ENCODE data around the gene PKNOX2.

The PKNOX2 gene

DNA sequence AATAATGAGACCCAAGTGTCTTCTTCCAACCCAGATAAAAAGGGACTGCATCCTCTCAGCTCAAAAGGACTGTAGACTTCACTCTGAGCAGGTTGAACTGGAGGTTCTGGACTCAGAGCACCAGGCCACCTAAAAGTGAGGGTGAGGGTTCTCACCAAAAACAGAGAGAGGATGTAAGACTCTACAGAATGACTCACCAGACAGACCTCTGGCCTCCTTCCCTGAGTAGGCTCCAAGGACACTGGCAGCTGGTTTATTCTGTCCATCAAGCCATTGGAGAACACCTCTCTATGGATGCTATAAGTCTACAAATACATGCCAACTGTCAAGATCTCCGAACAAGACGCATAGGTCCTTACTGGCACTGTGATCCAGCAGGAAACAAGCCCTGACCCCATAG, 304.3 kb downstream of the PKNOX2 start:
- H3K27ac ChIP-seq, result no peak overlapping the region
- H2AFZ ChIP-seq (ENCODE audit: low read depth), result no peak overlapping the region
- no peak overlapping the region for H3K9ac ChIP-seq
- H3K4me3 ChIP-seq (IDR thresholded peaks at IDR 0.05; ENCODE audit: insufficient read depth, low read depth, low read length), result no peak overlapping the region
- no peak for TF ChIP-seq CTCF (conservative IDR thresholded peaks at IDR 0.05; ENCODE audit: low read depth, low read length)
- H3K36me3 ChIP-seq (ENCODE audit: insufficient read depth), result no peaks in the 10 kb centered on the region
- no peak overlapping the region for H3K4me2 ChIP-seq
- no peaks in the 10 kb centered on the region for H4K20me1 ChIP-seq (ENCODE audit: insufficient read depth)
- no peaks in the 10 kb centered on the region for H3K27me3 ChIP-seq (ENCODE audit: insufficient read depth, low read depth)
- no peaks in the 10 kb centered on the region for H3K4me1 ChIP-seq (ENCODE audit: low read depth, poor library complexity, severe bottlenecking)
- H3K79me2 ChIP-seq (ENCODE audit: insufficient read depth, low read depth), result no peaks in the 10 kb centered on the region

- no peak overlapping the region for H3K4me2 ChIP-seq
- H3K9ac ChIP-seq, result no peak overlapping the region
- no peak overlapping the region for H3K27ac ChIP-seq
- no peaks in the 10 kb centered on the region for H3K36me3 ChIP-seq (ENCODE audit: insufficient read depth)
- no peaks in the 10 kb centered on the region for H3K79me2 ChIP-seq (ENCODE audit: insufficient read depth, low read depth)
- H3K4me3 ChIP-seq (IDR thresholded peaks at IDR 0.05; ENCODE audit: insufficient read depth, low read depth, low read length), result no peak overlapping the region
- no peak for TF ChIP-seq CTCF (conservative IDR thresholded peaks at IDR 0.05; ENCODE audit: low read depth, low read length)
- H2AFZ ChIP-seq (ENCODE audit: low read depth), result no peak overlapping the region
- no peaks in the 10 kb centered on the region for H4K20me1 ChIP-seq (ENCODE audit: insufficient read depth)
- H3K27me3 ChIP-seq (ENCODE audit: insufficient read depth, low read depth), result no peaks in the 10 kb centered on the region
- H3K4me1 ChIP-seq (ENCODE audit: low read depth, poor library complexity, severe bottlenecking), result no peaks in the 10 kb centered on the region
These were observed 305.8 kb downstream of the PKNOX2 start for GRCh38 chr11:125470355-125470754.

DNA sequence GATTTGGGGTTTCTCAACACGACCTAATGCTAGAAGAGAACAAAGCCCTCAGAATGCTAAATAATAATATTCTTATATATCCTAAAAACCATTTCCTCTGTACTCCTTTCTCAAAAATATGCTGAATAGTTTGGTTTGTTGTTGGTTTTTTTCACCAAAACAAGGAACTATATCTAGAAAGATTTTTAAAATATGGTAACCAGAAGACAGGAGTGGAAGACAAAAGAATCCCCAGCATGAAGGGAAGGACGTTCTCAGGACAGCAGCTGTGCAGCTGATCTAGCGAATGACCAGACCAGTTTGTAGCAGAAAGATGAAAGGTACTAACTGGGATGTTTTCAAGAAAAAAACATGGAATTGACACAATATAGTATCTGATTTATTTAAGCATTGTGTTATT, 312.2 kb downstream of the PKNOX2 start:
- no peak for TF ChIP-seq CTCF (conservative IDR thresholded peaks at IDR 0.05; ENCODE audit: low read depth, low read length)
- H2AFZ ChIP-seq (ENCODE audit: low read depth), result no peak overlapping the region

GRCh38 chr11:125479137-125479536, 314.6 kb downstream of the PKNOX2 start:
- no peak overlapping the region for H3K4me3 ChIP-seq (IDR thresholded peaks at IDR 0.05; ENCODE audit: insufficient read depth, low read depth, low read length)
- H3K36me3 ChIP-seq (ENCODE audit: insufficient read depth), result no peaks in the 10 kb centered on the region
- no peaks in the 10 kb centered on the region for H3K79me2 ChIP-seq (ENCODE audit: insufficient read depth, low read depth)
- no peak overlapping the region for H2AFZ ChIP-seq (ENCODE audit: low read depth)
- no peak overlapping the region for H3K9ac ChIP-seq
- no peaks in the 10 kb centered on the region for H4K20me1 ChIP-seq (ENCODE audit: insufficient read depth)
- no peaks in the 10 kb centered on the region for H3K4me1 ChIP-seq (ENCODE audit: low read depth, poor library complexity, severe bottlenecking)
- no peak overlapping the region for H3K27ac ChIP-seq
- no peak for TF ChIP-seq CTCF (conservative IDR thresholded peaks at IDR 0.05; ENCODE audit: low read depth, low read length)
- no peaks in the 10 kb centered on the region for H3K27me3 ChIP-seq (ENCODE audit: insufficient read depth, low read depth)
- no peak overlapping the region for H3K4me2 ChIP-seq

More for the DNA sequence above, 312.2 kb downstream of the PKNOX2 start:
- H3K4me3 ChIP-seq (IDR thresholded peaks at IDR 0.05; ENCODE audit: insufficient read depth, low read depth, low read length), result no peak overlapping the region
- H3K27ac ChIP-seq, result no peak overlapping the region
- no peak overlapping the region for H3K9ac ChIP-seq
- no peak overlapping the region for H3K4me2 ChIP-seq
- H4K20me1 ChIP-seq (ENCODE audit: insufficient read depth), result no peaks in the 10 kb centered on the region
- no peaks in the 10 kb centered on the region for H3K27me3 ChIP-seq (ENCODE audit: insufficient read depth, low read depth)
- no peaks in the 10 kb centered on the region for H3K36me3 ChIP-seq (ENCODE audit: insufficient read depth)
- H3K79me2 ChIP-seq (ENCODE audit: insufficient read depth, low read depth), result no peaks in the 10 kb centered on the region
- no peaks in the 10 kb centered on the region for H3K4me1 ChIP-seq (ENCODE audit: low read depth, poor library complexity, severe bottlenecking)
